ENCODE data around the gene SPATA46. TPM values are rescaled to one million over a fixed set of nuclear protein-coding genes. Genes with fewer than 3 reads are reported as not detected.

The SPATA46 gene
- total RNA-seq = not detected in 2 replicates

GRCh38 chr1:162376691-162377090, at the start of gene SPATA46:
TSS of gene SPATA46 (minus strand) at chr1:162376854. CDS start at chr1:162376790, 64 bp downstream.

GRCh38 chr1:162412002-162412401, 35.3 kb upstream of the SPATA46 start, which contains the start of gene SH2D1B:
TSS of gene SH2D1B (minus strand) at chr1:162412136. CDS start at chr1:162412016, 120 bp downstream.

GRCh38 chr1:162381383-162381782, 4.7 kb upstream of the SPATA46 start, which contains the start of gene C1orf226:
TSS of gene C1orf226 (plus strand) at chr1:162381728. CDS start at chr1:162381902, 174 bp downstream.

Other genes starting within 250 kb of the SPATA46 start
- 0.32 and 1.5 TPM in 2 replicates for gene C1orf226, start 4.9 kb upstream of the SPATA46 start, total RNA-seq
- gene SH2D1B, start 35.3 kb upstream of the SPATA46 start, total RNA-seq = not detected in 2 replicates
- gene UHMK1, start 121.0 kb upstream of the SPATA46 start, total RNA-seq = 56.2 and 84.5 TPM in 2 replicates
- gene UAP1, start 184.9 kb upstream of the SPATA46 start, total RNA-seq = 223 and 228 TPM in 2 replicates

All from epithelial cell of umbilical artery (primary cell).